A673 (cell line): ENCODE results near the gene PYY. TPM values are rescaled to one million over a fixed set of nuclear protein-coding genes. Genes with fewer than 3 reads are reported as not detected.

Experiments
- BruUV-seq: library from RNA; stranded (reverse); fragments of 400-500 nt; replicated peaks from 2 replicates; lab custom pipeline; 2021; lab: Mats Ljungman, UMichigan
- CTCF ChIA-PET: fragments of 300-600 bp; sonication (Branson Sonifier 250); formaldehyde crosslinking; loops from one replicate; lab custom pipeline; 2022; ENCODE audit warnings: antibody characterized with exemption; lab: Charles Lee
- POLR2A ChIA-PET: fragments of 300-600 bp; sonication (Branson Sonifier 250); formaldehyde crosslinking; loops from one replicate; lab custom pipeline; 2022; ENCODE audit warnings: antibody characterized with exemption; ENCODE audit not compliant: low non-redundant PET; lab: Charles Lee
- DNase-seq: peaks from one replicate; pipeline ENCODE4 v3.0.0-alpha.2; 2015; ENCODE audit warnings: low spot score
- H3K27ac ChIP-seq: fragments of 200-600 bp; sonication (generic); 2 replicates; pipeline ENCODE4 v1.5.1; 2016; ENCODE audit warnings: mixed run types, low read depth, mild to moderate bottlenecking, mixed read lengths, antibody characterized with exemption, low read length; ENCODE audit not compliant: poor library complexity, severe bottlenecking
- H3K27me3 ChIP-seq: fragments of 200-600 bp; sonication (generic); replicated peaks from 2 replicates; pipeline ENCODE4 v1.6.1; 2017; ENCODE audit warnings: mixed run types, low read depth, mild to moderate bottlenecking, mixed read lengths, antibody characterized with exemption, low read length; ENCODE audit not compliant: insufficient read depth, poor library complexity
- H3K36me3 ChIP-seq: fragments of 200-600 bp; sonication (generic); 2 replicates; pipeline ENCODE4 v1.6.1; 2016; ENCODE audit warnings: mixed run types, mild to moderate bottlenecking, mixed read lengths, antibody characterized with exemption, low read length; ENCODE audit not compliant: insufficient read depth, poor library complexity, severe bottlenecking
- H3K4me1 ChIP-seq: fragments of 200-600 bp; sonication (generic); 2 replicates; pipeline ENCODE4 v1.6.1; 2017; ENCODE audit warnings: mixed run types, mild to moderate bottlenecking, mixed read lengths, antibody characterized with exemption, low read length; ENCODE audit not compliant: insufficient read depth, poor library complexity, severe bottlenecking
- H3K4me3 ChIP-seq: fragments of 200-600 bp; sonication (generic); 2 replicates; pipeline ENCODE4 v1.5.1; 2016; ENCODE audit warnings: low read depth, mixed run types, mild to moderate bottlenecking, mixed read lengths, low read length; ENCODE audit not compliant: poor library complexity, severe bottlenecking
- H3K9me3 ChIP-seq: fragments of 200-600 bp; sonication (generic); 2 replicates; pipeline ENCODE4 v1.6.1; 2016; ENCODE audit warnings: mixed run types, low read depth, mild to moderate bottlenecking, mixed read lengths, antibody characterized with exemption, low read length; ENCODE audit not compliant: poor library complexity, severe bottlenecking
- CTCF ChIP-seq: fragments of 300-800, 200-600 bp; sonication (generic); conservative IDR thresholded peaks from 2 replicates; pipeline ENCODE4 v1.5.1; 2017; ENCODE audit warnings: low read depth, mild to moderate bottlenecking, antibody characterized with exemption, low read length, moderate library complexity, mixed read lengths
- EZH2 ChIP-seq: fragments of 200-600 bp; sonication (generic); IDR thresholded peaks from 2 replicates; pipeline ENCODE4 v1.6.1; 2017; ENCODE audit warnings: borderline replicate concordance, low read depth, mild to moderate bottlenecking, mixed read lengths, antibody characterized with exemption, low read length; ENCODE audit not compliant: poor library complexity, severe bottlenecking
- intact Hi-C: fragments of 100-400 bp; cut with micrococcal nuclease; formaldehyde crosslinking; loops from one replicate; pipeline ENCODE4 v1.10.0; 2022; ENCODE audit not compliant: unreplicated experiment
- total RNA-seq: library from RNA; stranded (reverse); gene quantifications from 2 replicates; pipeline ENCODE4 v1.2.3, GENCODE V29; 2021

PYY gene
- total RNA-seq, 1 experiment from 2014 or later, result not detected

- no TSS peak for BruUV-seq
- Histone ChIP-seq H3K27ac (no peak overlapping the region), H3K27me3 (no peaks in the 10 kb centered on the region), H3K4me1 (no peaks in the 10 kb centered on the region), H3K9me3 (no peaks in the 10 kb centered on the region), H3K4me3 (no peak overlapping the region), H3K36me3 (no peaks in the 10 kb centered on the region)
- TF ChIP-seq EZH2, result no peak
- no peak for TF ChIP-seq CTCF
- DNase-seq, result no peak
- CTCF ChIA-PET, result no interaction called here
- POLR2A ChIA-PET, result no interaction called here
- intact Hi-C loops, result no loop called here
These were observed 20.8 kb downstream of the PYY start for GRCh38 chr17:43932923-43933322.

GRCh38 chr17:43932357-43932756 is 21.4 kb downstream of the PYY start:
- CTCF ChIA-PET, result no interaction called here
- BruUV-seq, result no TSS peak
- intact Hi-C loops, result no loop called here
- Histone ChIP-seq H3K9me3 (no peaks in the 10 kb centered on the region), H3K4me3 (no peak overlapping the region), H3K4me1 (no peaks in the 10 kb centered on the region), H3K27ac (no peak overlapping the region), H3K27me3 (no peaks in the 10 kb centered on the region), H3K36me3 (no peaks in the 10 kb centered on the region)
- POLR2A ChIA-PET, result no interaction called here
- TF ChIP-seq EZH2 (no peak), CTCF (no peak)
- no peak for DNase-seq

- Histone ChIP-seq H3K4me1 (no peaks in the 10 kb centered on the region), H3K27ac (no peak overlapping the region), H3K36me3 (no peaks in the 10 kb centered on the region), H3K4me3 (no peak overlapping the region), H3K9me3 (no peaks in the 10 kb centered on the region), H3K27me3 (no peaks in the 10 kb centered on the region)
- no peak for DNase-seq
- no peak for TF ChIP-seq CTCF
- TF ChIP-seq EZH2, result no peak
- BruUV-seq, result no TSS peak
- CTCF ChIA-PET, result no interaction called here
- intact Hi-C loops, result no loop called here
- POLR2A ChIA-PET, result no interaction called here
These were observed 22.6 kb downstream of the PYY start for GRCh38 chr17:43931062-43931571.
